HG03108 (cell line): Measurements from ENCODE around the gene SH3BP4.

Source experiments
- ATAC-seq: cut with Tn5 transposase; IDR thresholded peaks from one replicate; pipeline ENCODE4 v1.9.1; 2021; ENCODE audit warnings: moderate library complexity; ENCODE audit not compliant: unreplicated experiment

The SH3BP4 gene

GRCh38 chr2:234966340-234966739 is 14.5 kb downstream of the SH3BP4 start:
- no peak for ATAC-seq

GRCh38 chr2:234967201-234967869 is 15.5 kb downstream of the SH3BP4 start:
- ATAC-seq = no peak

GRCh38 chr2:234967870-234968208 is 16.0 kb downstream of the SH3BP4 start:
- ATAC-seq = no peak

GRCh38 chr2:234968631-234969305 is 17.0 kb downstream of the SH3BP4 start:
- ATAC-seq = no peak

GRCh38 chr2:234969306-234970098 is 17.7 kb downstream of the SH3BP4 start:
- no peak for ATAC-seq

GRCh38 chr2:234970099-234970440 is 18.3 kb downstream of the SH3BP4 start:
- ATAC-seq = no peak

- no peak for ATAC-seq
Measured at GRCh38 chr2:234970477-234970882, 18.7 kb downstream of the SH3BP4 start.

GRCh38 chr2:234971496-234971895 is 19.7 kb downstream of the SH3BP4 start:
- no peak for ATAC-seq

- no peak for ATAC-seq
Measured at GRCh38 chr2:234973008-234973407, 21.2 kb downstream of the SH3BP4 start.

- ATAC-seq = no peak
Measured at GRCh38 chr2:234974501-234975385, 22.9 kb downstream of the SH3BP4 start.

GRCh38 chr2:234975611-234976010 is 23.8 kb downstream of the SH3BP4 start:
- ATAC-seq = no peak

- no peak for ATAC-seq
Measured at GRCh38 chr2:234976479-234977227, 24.8 kb downstream of the SH3BP4 start.

GRCh38 chr2:234977228-234977679 is 25.4 kb downstream of the SH3BP4 start:
- ATAC-seq = no peak

GRCh38 chr2:234978466-234979203 is 26.8 kb downstream of the SH3BP4 start:
- no peak for ATAC-seq

- ATAC-seq = no peak
Measured at GRCh38 chr2:234979204-234980167, 27.7 kb downstream of the SH3BP4 start.

GRCh38 chr2:234980451-234981187 is 28.8 kb downstream of the SH3BP4 start:
- no peak for ATAC-seq

GRCh38 chr2:234981197-234982095 is 29.6 kb downstream of the SH3BP4 start:
- ATAC-seq = no peak
